HS-5 (cell line): ENCODE data around the gene MOCS2.
A peak's percentile ranks its signal among the peaks of the same experiment; 100 is the strongest.
"Not testable (repeated sequence)": the region's sequence is repeated elsewhere in the genome, so short reads cannot be mapped to it uniquely, and the experiment has no call there.

Experiments
- DNase-seq: peaks from one replicate; pipeline ENCODE4 v3.0.0-alpha.2; 2012; ENCODE audit warnings: low read depth

The MOCS2 gene

GRCh38 chr5:53109443-53110127, at the start of gene MOCS2:
MOCS2 (minus strand) TSS chr5:53109757; CDS start chr5:53107174, 2,583 bp downstream.
- peak; percentile 54 for DNase-seq

- peak; percentile 48 for DNase-seq
Observed at GRCh38 chr5:53151713-53152458, 42.3 kb upstream of the MOCS2 start.

GRCh38 chr5:53133020-53133419, 23.5 kb upstream of the MOCS2 start:
- DNase-seq = no peak

- no peak for DNase-seq
Observed at GRCh38 chr5:53130266-53130665, 20.7 kb upstream of the MOCS2 start.

- DNase-seq = no peak
Observed at GRCh38 chr5:53128481-53128880, 18.9 kb upstream of the MOCS2 start.

GRCh38 chr5:53127107-53127506, 17.6 kb upstream of the MOCS2 start:
- no peak for DNase-seq

GRCh38 chr5:53126521-53126920, 17.0 kb upstream of the MOCS2 start:
- DNase-seq = no peak

GRCh38 chr5:53123702-53124101, 14.1 kb upstream of the MOCS2 start:
- DNase-seq = no peak

- no peak for DNase-seq
Observed at GRCh38 chr5:53120165-53120564, 10.6 kb upstream of the MOCS2 start.

- DNase-seq = no peak
Observed at GRCh38 chr5:53118879-53119278, 9.3 kb upstream of the MOCS2 start.

- DNase-seq = no peak
Observed at GRCh38 chr5:53116597-53116996, 7.0 kb upstream of the MOCS2 start.

GRCh38 chr5:53114988-53115387, 5.4 kb upstream of the MOCS2 start:
- no peak for DNase-seq

GRCh38 chr5:53113947-53114346, 4.4 kb upstream of the MOCS2 start:
- DNase-seq = no peak

- no peak for DNase-seq
Observed at GRCh38 chr5:53112909-53113308, 3.4 kb upstream of the MOCS2 start.

- not testable (repeated sequence) for DNase-seq
Observed at GRCh38 chr5:53112307-53112706, 2.8 kb upstream of the MOCS2 start.

- no peak for DNase-seq
Observed at GRCh38 chr5:53111139-53111538, 1.6 kb upstream of the MOCS2 start.

GRCh38 chr5:53110156-53110555, 599 bp upstream of the MOCS2 start:
- no peak for DNase-seq

- DNase-seq = no peak
Observed at GRCh38 chr5:53109056-53109442, 508 bp downstream of the MOCS2 start.

- no peak for DNase-seq
Observed at GRCh38 chr5:53105611-53106300, 3.8 kb downstream of the MOCS2 start.

- no peak for DNase-seq
Observed at GRCh38 chr5:53100606-53101005, 9.0 kb downstream of the MOCS2 start.

GRCh38 chr5:53099546-53099945, 10.0 kb downstream of the MOCS2 start:
- DNase-seq = no peak

- peak; percentile 28 for DNase-seq
Observed at GRCh38 chr5:53095931-53096525, 13.5 kb downstream of the MOCS2 start.

- no peak for DNase-seq
Observed at GRCh38 chr5:53095217-53095616, 14.3 kb downstream of the MOCS2 start.
